SK-N-SH (cell line): ENCODE results near the gene CEP131.

Source experiments
- EP300 ChIP-seq, 2 experiments: IDR thresholded peaks; 2 replicates each; pipeline versions ENCODE4 v1.4.0 to v1.6.1; 2012; ENCODE audit warnings: borderline replicate concordance in 1 of 2, low read depth in 1 of 2, low read length in 1 of 2
- EZH2phosphoT487 ChIP-seq: fragments of 200-600 bp; sonication (generic); IDR thresholded peaks from 2 replicates; pipeline ENCODE4 v1.6.1; 2017; ENCODE audit warnings: low read depth, mixed run types, mild to moderate bottlenecking, antibody characterized with exemption, moderate library complexity, borderline replicate concordance
- FOSL2 ChIP-seq: IDR thresholded peaks from 2 replicates; pipeline ENCODE4 v1.4.0; 2012; ENCODE audit warnings: low read depth, mild to moderate bottlenecking, moderate library complexity, borderline replicate concordance
- GABPA ChIP-seq: IDR thresholded peaks from 2 replicates; pipeline ENCODE4 v1.4.0; 2012; ENCODE audit warnings: low read depth, mild to moderate bottlenecking
- GATA2 ChIP-seq: sonication (generic); formaldehyde crosslinking; IDR thresholded peaks from 2 replicates; pipeline ENCODE4 v1.5.0; 2020; ENCODE audit warnings: mild to moderate bottlenecking, missing genetic modification reagents
- JUND ChIP-seq: IDR thresholded peaks from 2 replicates; pipeline ENCODE4 v1.4.0; 2012
- NFIC ChIP-seq: IDR thresholded peaks from 2 replicates; pipeline ENCODE4 v1.4.0; 2012; ENCODE audit warnings: borderline replicate concordance
- NRF1 ChIP-seq: IDR thresholded peaks from 2 replicates; pipeline ENCODE4 v1.6.1; 2012; ENCODE audit warnings: low read depth, mild to moderate bottlenecking, low read length
- POLR2AphosphoS5 ChIP-seq: IDR thresholded peaks from 2 replicates; pipeline ENCODE4 v1.6.1; 2012; ENCODE audit warnings: low read depth, low read length
- RXRA ChIP-seq: IDR thresholded peaks from 2 replicates; pipeline ENCODE4 v1.4.0; 2012; ENCODE audit warnings: low read depth, mild to moderate bottlenecking, borderline replicate concordance
- SIN3A ChIP-seq: IDR thresholded peaks from 2 replicates; pipeline ENCODE4 v1.6.1; 2012; ENCODE audit warnings: low read depth, mild to moderate bottlenecking, low read length, moderate library complexity, borderline replicate concordance
- TEAD4 ChIP-seq: IDR thresholded peaks from 2 replicates; pipeline ENCODE4 v1.4.0; 2012; ENCODE audit warnings: mild to moderate bottlenecking, borderline replicate concordance; ENCODE audit not compliant: insufficient read depth
- TF ChIP-seq, protein P1 (sequence below): fragments of 200-600 bp; sonication (generic); IDR thresholded peaks from 2 replicates; pipeline ENCODE4 v1.6.1; 2017; ENCODE audit warnings: antibody characterized with exemption, mild to moderate bottlenecking, moderate library complexity
- TF ChIP-seq, protein P2 (sequence below): IDR thresholded peaks from 2 replicates; pipeline ENCODE4 v1.4.0; 2012; ENCODE audit warnings: low read depth

GRCh38 chr17:81206657-81207056 is 16.1 kb downstream of the CEP131 start:
- no peak for TF ChIP-seq EP300 (IDR thresholded peaks at IDR 0.05; ENCODE audit: borderline replicate concordance in 1 of 2, low read depth in 1 of 2, low read length in 1 of 2)
- TF ChIP-seq TEAD4 = no peak
- TF ChIP-seq POLR2AphosphoS5 = no peak
- no peak for TF ChIP-seq GATA2 (CRISPR knock-in tag)
- TF ChIP-seq JUND = no peak
- no peak for TF ChIP-seq GABPA
- TF ChIP-seq EZH2phosphoT487 = no peak
- TF ChIP-seq, protein P1, sequence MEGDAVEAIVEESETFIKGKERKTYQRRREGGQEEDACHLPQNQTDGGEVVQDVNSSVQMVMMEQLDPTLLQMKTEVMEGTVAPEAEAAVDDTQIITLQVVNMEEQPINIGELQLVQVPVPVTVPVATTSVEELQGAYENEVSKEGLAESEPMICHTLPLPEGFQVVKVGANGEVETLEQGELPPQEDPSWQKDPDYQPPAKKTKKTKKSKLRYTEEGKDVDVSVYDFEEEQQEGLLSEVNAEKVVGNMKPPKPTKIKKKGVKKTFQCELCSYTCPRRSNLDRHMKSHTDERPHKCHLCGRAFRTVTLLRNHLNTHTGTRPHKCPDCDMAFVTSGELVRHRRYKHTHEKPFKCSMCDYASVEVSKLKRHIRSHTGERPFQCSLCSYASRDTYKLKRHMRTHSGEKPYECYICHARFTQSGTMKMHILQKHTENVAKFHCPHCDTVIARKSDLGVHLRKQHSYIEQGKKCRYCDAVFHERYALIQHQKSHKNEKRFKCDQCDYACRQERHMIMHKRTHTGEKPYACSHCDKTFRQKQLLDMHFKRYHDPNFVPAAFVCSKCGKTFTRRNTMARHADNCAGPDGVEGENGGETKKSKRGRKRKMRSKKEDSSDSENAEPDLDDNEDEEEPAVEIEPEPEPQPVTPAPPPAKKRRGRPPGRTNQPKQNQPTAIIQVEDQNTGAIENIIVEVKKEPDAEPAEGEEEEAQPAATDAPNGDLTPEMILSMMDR = no peak
- no peak for TF ChIP-seq NRF1
- TF ChIP-seq FOSL2 = no peak
- TF ChIP-seq SIN3A = no peak
- no peak for TF ChIP-seq RXRA
- TF ChIP-seq NFIC = no peak
- TF ChIP-seq, protein P2, sequence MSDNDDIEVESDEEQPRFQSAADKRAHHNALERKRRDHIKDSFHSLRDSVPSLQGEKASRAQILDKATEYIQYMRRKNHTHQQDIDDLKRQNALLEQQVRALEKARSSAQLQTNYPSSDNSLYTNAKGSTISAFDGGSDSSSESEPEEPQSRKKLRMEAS = no peak
